Endometrium (tissue), 2 donors: Measurements from ENCODE around the gene ORM2.

Experiments
- FAIRE-seq: peaks from 2 replicates; lab custom pipeline; 2012; peaks lifted over from hg19 to GRCh38; lab: Jason Lieb, UNC
- donor health status: control.
- donor health status: control.

Gene ORM2

GRCh38 chr9:114294664-114295063 lies 35.0 kb upstream of the ORM2 start:
- no peak for FAIRE-seq

GRCh38 chr9:114296338-114296737 lies 33.3 kb upstream of the ORM2 start:
- FAIRE-seq: no peak

- FAIRE-seq: no peak
Observed at GRCh38 chr9:114299286-114300152, 30.1 kb upstream of the ORM2 start.

GRCh38 chr9:114300153-114300845 lies 29.4 kb upstream of the ORM2 start:
- FAIRE-seq: no peak

- FAIRE-seq: no peak
Observed at GRCh38 chr9:114300846-114301797, 28.5 kb upstream of the ORM2 start.

- FAIRE-seq: no peak
Observed at GRCh38 chr9:114301798-114302565, 27.7 kb upstream of the ORM2 start.

- FAIRE-seq: no peak
Observed at GRCh38 chr9:114302727-114303126, 26.9 kb upstream of the ORM2 start.

- no peak for FAIRE-seq
Observed at GRCh38 chr9:114303571-114303970, 26.1 kb upstream of the ORM2 start.

GRCh38 chr9:114303977-114304376 lies 25.7 kb upstream of the ORM2 start:
- FAIRE-seq: no peak

- no peak for FAIRE-seq
Observed at GRCh38 chr9:114304416-114305188, 25.1 kb upstream of the ORM2 start.

- FAIRE-seq: no peak
Observed at GRCh38 chr9:114307899-114308267, 21.8 kb upstream of the ORM2 start.

GRCh38 chr9:114308361-114308950 lies 21.2 kb upstream of the ORM2 start:
- FAIRE-seq: no peak

- FAIRE-seq: no peak
Observed at GRCh38 chr9:114309096-114309495, 20.6 kb upstream of the ORM2 start.

- no peak for FAIRE-seq
Observed at GRCh38 chr9:114310471-114311450, 18.9 kb upstream of the ORM2 start.

GRCh38 chr9:114311571-114312512 lies 17.8 kb upstream of the ORM2 start:
- FAIRE-seq: no peak

GRCh38 chr9:114312513-114312875 lies 17.2 kb upstream of the ORM2 start:
- FAIRE-seq: no peak

- FAIRE-seq: no peak
Observed at GRCh38 chr9:114313186-114313585, 16.5 kb upstream of the ORM2 start.

GRCh38 chr9:114314256-114314867 lies 15.3 kb upstream of the ORM2 start:
- no peak for FAIRE-seq
